Left renal pelvis (tissue), 4 donors: ENCODE measurements around the gene ECI2. TPM values are rescaled to one million over a fixed set of nuclear protein-coding genes. Genes with fewer than 3 reads are reported as not detected.
"Not testable (repeated sequence)": the region's sequence is repeated elsewhere in the genome, so short reads cannot be mapped to it uniquely, and the experiment has no call there.

Experiments used
- DNase-seq, 4 donors: peaks; one replicate each; pipeline ENCODE4 v3.0.0-alpha.2; 2013; ENCODE audit warnings: low read depth in 4 of 4, low spot score in 3 of 4
- polyA plus RNA-seq, 4 donors: library from polyadenylated mRNA; unstranded; fragments of 120-200 nt; gene quantifications; one replicate each; pipeline ENCODE4 v1.2.1, GENCODE V29; 2013; ENCODE audit not compliant: insufficient read length in 4 of 4

ECI2 gene
- polyA plus RNA-seq, 4 donors = 68.9 to 101 (median 91.7) TPM

- DNase-seq = no peak
Measured at GRCh38 chr6:4105980-4106536, 29.3 kb downstream of the ECI2 start.

- DNase-seq = no peak
Measured at GRCh38 chr6:4103929-4104328, 31.4 kb downstream of the ECI2 start.

GRCh38 chr6:4102687-4103244 is 32.6 kb downstream of the ECI2 start:
- no peak for DNase-seq

GRCh38 chr6:4101298-4101697 is 34.1 kb downstream of the ECI2 start:
- DNase-seq = no peak

GRCh38 chr6:4100655-4101054 is 34.7 kb downstream of the ECI2 start:
- DNase-seq = no peak

- no peak for DNase-seq
Measured at GRCh38 chr6:4093288-4093687, 42.1 kb downstream of the ECI2 start.

- DNase-seq = no peak
Measured at GRCh38 chr6:4091941-4092340, 43.4 kb downstream of the ECI2 start.

GRCh38 chr6:4090043-4090442 is 45.3 kb downstream of the ECI2 start:
- DNase-seq = not testable (repeated sequence)

GRCh38 chr6:4088704-4089103 is 46.7 kb downstream of the ECI2 start:
- no peak for DNase-seq

GRCh38 chr6:4085332-4085700 is 50.1 kb downstream of the ECI2 start:
- no peak for DNase-seq

GRCh38 chr6:4084444-4085331 is 50.7 kb downstream of the ECI2 start:
- DNase-seq = no peak

- DNase-seq = no peak
Measured at GRCh38 chr6:4078691-4079471, 56.5 kb downstream of the ECI2 start, which contains the start of gene FAM217A. Gene FAM217A, minus strand, starts transcription at chr6:4079137. Its CDS starts 1,723 bp downstream, at chr6:4077414.

GRCh38 chr6:4074478-4075235 is 60.7 kb downstream of the ECI2 start:
- no peak for DNase-seq

GRCh38 chr6:4071330-4071729 is 64.0 kb downstream of the ECI2 start:
- no peak for DNase-seq

GRCh38 chr6:4069199-4069598 is 66.2 kb downstream of the ECI2 start:
- DNase-seq = no peak

- no peak for DNase-seq
Measured at GRCh38 chr6:4067673-4068072, 67.7 kb downstream of the ECI2 start.

- DNase-seq = no peak
Measured at GRCh38 chr6:4066029-4066755, 69.2 kb downstream of the ECI2 start.
